HCT116 (cell line): ENCODE data around the gene SUSD6.

ENCODE experiments used
- EGR1 ChIP-seq: IDR thresholded peaks from 2 replicates; pipeline ENCODE4 v1.6.1; 2012; ENCODE audit warnings: low read depth
- EZH2 ChIP-seq: fragments of 200-600 bp; sonication (generic); IDR thresholded peaks from 2 replicates; pipeline ENCODE4 v1.6.1; 2017; ENCODE audit warnings: antibody characterized with exemption, mixed run types
- EZH2phosphoT487 ChIP-seq: fragments of 200-600 bp; IDR thresholded peaks from 2 replicates; pipeline ENCODE4 v1.6.1; 2018; ENCODE audit warnings: antibody characterized with exemption, borderline replicate concordance
- POLR2A ChIP-seq: IDR thresholded peaks from 2 replicates; pipeline ENCODE4 v1.7.0; 2011; ENCODE audit warnings: borderline replicate concordance; ENCODE audit not compliant: insufficient read depth, insufficient read length; ENCODE audit errors: extremely low read depth
- POLR2AphosphoS5 ChIP-seq: IDR thresholded peaks from 2 replicates; pipeline ENCODE4 v1.6.1; 2011; ENCODE audit warnings: mild to moderate bottlenecking, low read depth, low read length, moderate library complexity
- SP1 ChIP-seq: IDR thresholded peaks from 2 replicates; pipeline ENCODE4 v1.6.1; 2012; ENCODE audit warnings: low read depth
- YY1 ChIP-seq: IDR thresholded peaks from 2 replicates; pipeline ENCODE4 v1.6.1; 2011; ENCODE audit warnings: low read length, low read depth, moderate library complexity, mild to moderate bottlenecking; ENCODE audit not compliant: insufficient replicate concordance; ENCODE audit errors: extremely low read depth
- TF ChIP-seq, protein P1 (sequence below), 3 experiments: fragments of 200-600 bp in 1 of 3; sonication (generic) in 1 of 3; IDR thresholded peaks in 2 of 3; conservative IDR thresholded peaks in 1 of 3; 2 replicates each; pipeline ENCODE4 v1.5.1; 2012 to 2017; ENCODE audit warnings: low read depth in 2 of 3, low read length in 2 of 3, antibody characterized with exemption in 1 of 3, borderline replicate concordance in 1 of 3, control low read depth in 1 of 3, mild to moderate bottlenecking in 1 of 3, mixed read lengths in 1 of 3, mixed run types in 1 of 3, moderate library complexity in 1 of 3; ENCODE audit not compliant: insufficient read depth in 1 of 3

DNA sequence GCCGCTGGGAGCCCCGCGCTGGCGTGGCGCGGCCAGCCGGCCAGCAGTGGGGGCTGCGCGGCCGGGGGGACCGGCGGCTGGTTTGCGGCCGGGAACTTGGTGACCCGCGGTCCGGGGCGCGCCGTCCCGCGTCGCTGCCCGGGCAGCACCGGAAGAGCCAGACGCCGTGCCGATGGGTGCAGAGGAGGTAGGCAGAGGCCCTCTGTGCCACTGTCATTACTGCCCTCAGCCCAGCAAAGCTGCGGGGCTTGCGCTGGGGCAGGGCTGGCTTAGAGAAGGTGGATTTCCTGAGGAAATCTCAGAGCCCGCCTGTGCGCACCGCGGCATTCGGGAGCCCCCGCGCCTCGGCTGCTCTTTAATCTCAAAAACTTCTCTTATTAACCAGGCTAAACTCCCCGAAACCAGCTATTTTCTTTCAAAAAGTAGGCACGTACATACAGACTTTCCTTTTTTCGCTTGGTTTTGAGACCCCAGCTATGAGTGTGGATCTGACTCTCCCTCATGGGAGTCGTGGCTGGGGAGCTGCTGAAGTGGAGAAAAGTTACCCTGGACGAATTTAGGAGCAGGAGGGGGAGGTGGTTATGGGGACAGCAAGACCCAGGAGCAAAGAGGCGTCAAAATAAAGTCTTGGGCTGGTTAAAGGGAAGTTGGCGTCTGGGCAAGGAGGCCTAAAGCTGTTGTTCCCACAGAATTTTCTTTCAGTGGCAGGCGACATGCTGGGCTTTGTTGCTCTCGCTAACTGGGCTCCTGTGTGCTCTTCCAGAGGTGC is 802 bp downstream of the SUSD6 start:
- TF ChIP-seq POLR2A (no peak), EZH2phosphoT487 (no peak), SP1 (no peak), POLR2AphosphoS5 (no peak), EZH2 (no peak), EGR1 (no peak), YY1 (no peak)
- TF ChIP-seq, protein P1, sequence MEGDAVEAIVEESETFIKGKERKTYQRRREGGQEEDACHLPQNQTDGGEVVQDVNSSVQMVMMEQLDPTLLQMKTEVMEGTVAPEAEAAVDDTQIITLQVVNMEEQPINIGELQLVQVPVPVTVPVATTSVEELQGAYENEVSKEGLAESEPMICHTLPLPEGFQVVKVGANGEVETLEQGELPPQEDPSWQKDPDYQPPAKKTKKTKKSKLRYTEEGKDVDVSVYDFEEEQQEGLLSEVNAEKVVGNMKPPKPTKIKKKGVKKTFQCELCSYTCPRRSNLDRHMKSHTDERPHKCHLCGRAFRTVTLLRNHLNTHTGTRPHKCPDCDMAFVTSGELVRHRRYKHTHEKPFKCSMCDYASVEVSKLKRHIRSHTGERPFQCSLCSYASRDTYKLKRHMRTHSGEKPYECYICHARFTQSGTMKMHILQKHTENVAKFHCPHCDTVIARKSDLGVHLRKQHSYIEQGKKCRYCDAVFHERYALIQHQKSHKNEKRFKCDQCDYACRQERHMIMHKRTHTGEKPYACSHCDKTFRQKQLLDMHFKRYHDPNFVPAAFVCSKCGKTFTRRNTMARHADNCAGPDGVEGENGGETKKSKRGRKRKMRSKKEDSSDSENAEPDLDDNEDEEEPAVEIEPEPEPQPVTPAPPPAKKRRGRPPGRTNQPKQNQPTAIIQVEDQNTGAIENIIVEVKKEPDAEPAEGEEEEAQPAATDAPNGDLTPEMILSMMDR (IDR thresholded peaks at IDR 0.05 in 2 of 3, conservative IDR thresholded peaks at IDR 0.05 in 1 of 3; ENCODE audit: borderline replicate concordance in 1 of 3, insufficient read depth in 1 of 3, low read depth in 2 of 3, low read length in 2 of 3), result no peak
